ENCODE measurements around the gene LDLRAD4.

Gene LDLRAD4

DNA sequence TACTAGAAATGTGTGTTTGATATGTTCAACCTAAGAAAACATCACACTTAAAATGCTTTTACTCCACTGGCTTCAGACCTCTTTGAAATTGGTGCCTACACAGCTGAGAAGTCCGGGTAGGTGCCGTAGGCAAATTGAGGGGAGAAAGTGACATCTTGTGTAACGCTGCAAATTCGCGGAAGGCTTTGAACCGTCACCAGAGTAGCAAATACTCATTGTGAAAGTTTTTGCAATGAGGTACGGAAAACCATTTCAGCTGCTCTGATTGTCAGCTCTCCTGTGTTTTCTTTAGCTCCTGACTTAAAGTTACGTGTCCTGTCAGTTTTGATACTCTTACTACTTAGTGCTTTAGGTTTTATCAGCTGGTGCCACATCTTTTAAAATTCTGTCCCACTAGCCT, 283.3 kb downstream of the LDLRAD4 start:
- no peak for DNase-seq

- DNase-seq: peak; percentile 24
Observed at GRCh38 chr18:13502585-13502984, 284.0 kb downstream of the LDLRAD4 start.

GRCh38 chr18:13503836-13504235, 285.3 kb downstream of the LDLRAD4 start:
- DNase-seq: no peak

DNA sequence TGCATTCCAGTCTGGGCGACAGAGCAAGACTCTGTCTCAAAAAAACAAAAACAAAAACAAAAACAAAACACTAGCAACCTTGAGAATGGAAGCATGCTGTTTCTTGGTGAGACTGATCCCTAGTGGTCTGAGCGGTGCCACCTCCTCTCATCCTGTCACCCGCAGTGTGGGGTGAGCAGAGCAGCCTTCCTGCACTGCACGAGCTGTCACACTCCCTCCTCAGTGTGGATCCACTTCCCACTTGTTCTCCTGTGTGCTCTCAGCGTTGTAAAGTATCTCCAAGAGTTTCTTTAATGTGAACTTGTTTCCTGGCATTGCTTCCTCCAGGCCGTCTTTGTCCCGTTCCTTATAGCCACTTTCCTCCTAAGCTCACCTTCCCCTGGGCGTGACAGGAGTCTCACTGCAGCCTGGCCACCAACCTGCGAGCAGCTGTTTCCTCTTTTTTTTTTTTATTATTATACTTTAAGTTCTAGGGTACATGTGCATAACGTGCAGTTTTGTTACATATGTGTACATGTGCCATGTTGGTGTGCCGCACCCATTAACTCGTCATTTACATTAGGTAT, 287.3 kb downstream of the LDLRAD4 start:
- DNase-seq: no peak

DNA sequence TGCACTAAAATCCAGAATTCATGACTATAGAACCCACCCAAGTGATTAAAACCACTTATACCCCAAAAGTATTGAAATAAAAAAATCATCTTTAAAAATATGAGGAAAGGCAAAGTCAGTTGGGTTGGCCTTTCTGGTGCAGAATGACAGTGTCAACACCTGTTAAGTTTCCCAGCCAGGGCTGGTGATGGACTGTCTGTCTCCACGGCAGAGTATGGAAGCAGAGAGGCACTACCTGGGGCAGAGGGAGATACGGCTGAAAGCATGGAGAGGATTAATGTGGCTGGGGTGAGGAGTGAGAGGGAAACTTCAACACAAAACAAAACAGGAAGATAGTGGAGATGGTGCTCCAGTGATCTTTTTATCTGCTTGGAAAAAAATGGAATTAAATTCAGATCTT, 292.0 kb downstream of the LDLRAD4 start:
- no peak for DNase-seq

- peak; percentile 52 for DNase-seq
Observed at GRCh38 chr18:13511961-13512577, 293.5 kb downstream of the LDLRAD4 start.

- peak; percentile 49 for DNase-seq
Observed at GRCh38 chr18:13513021-13513420, 294.5 kb downstream of the LDLRAD4 start.

GRCh38 chr18:13513481-13513880, 294.9 kb downstream of the LDLRAD4 start:
- DNase-seq: no peak

DNA sequence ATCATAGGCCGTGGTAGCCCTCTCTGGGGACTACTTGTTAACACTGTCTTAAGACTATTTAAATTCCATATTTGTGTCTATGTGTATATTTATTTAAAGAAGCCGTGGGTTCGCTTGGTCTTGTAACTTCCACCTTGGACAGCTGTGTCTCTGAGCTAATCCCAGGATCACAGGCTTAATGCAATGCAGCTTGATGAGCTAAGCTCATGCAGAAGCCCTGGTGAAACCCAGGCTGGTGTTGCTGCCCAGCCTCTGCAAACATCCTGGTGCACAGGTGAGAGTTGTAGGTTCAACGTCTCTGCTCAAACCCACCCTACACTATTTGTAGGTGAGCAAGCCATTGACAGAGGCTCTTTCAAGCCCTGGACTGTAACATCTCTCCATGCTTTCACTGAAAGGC, 296.0 kb downstream of the LDLRAD4 start:
- DNase-seq: no peak

DNA sequence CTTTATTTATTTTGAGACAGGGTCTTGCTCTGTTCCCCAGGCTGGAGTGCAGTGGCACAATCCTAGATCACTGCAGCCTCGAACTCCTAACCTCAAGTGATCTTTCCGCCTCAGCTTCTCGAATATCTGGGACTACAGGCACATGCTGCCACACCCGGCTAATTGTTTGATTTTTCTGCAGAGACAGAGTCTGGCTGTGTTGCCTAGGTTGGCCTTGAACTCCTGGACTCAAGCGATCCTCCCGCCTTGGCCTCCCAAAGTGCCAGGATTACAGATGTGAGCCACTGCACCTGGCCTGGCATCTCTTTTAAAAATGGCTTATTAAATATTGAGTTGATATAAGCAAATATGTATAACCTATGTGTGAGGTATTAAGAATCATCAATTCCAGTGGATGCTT, 298.3 kb downstream of the LDLRAD4 start:
- DNase-seq: no peak

DNA sequence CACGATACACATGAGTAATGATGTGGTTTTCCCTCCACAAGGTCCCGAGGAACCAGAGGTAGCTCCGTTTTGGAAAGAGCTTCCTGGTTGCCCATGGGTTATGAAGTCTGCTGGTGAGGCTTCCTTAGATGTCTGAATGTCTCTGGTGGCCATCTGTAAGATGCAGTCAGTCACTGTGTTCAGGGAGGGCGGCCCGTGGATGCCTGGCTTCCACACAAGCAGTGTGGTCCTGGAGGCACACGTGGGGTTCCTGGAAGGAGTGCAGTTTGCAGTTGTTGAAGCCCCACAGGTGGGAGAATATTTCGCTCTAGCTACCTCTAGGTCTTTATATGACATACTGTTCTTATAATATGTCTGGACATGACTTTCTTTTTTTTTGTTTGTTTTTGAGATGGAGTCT, 298.8 kb downstream of the LDLRAD4 start:
- DNase-seq: no peak

DNA sequence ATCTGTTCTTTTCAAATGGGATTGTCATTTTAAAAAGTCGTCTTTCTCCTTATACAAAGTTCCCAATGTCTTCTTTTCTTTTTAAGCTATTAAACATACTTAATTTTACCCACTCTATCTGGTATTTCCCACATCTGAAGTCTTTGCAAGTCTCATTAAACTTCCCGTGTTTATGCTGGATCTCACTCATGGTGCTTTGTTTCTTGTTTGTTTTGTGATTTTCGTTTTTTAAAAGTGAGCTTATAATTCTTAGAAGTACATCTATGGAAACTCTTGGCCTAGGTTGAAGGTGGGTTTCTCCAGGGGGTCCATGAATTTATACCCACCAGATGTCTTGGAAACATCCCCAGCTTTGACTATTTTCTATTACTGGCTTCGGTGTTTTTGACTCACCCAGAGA, 299.8 kb downstream of the LDLRAD4 start:
- no peak for DNase-seq

DNA sequence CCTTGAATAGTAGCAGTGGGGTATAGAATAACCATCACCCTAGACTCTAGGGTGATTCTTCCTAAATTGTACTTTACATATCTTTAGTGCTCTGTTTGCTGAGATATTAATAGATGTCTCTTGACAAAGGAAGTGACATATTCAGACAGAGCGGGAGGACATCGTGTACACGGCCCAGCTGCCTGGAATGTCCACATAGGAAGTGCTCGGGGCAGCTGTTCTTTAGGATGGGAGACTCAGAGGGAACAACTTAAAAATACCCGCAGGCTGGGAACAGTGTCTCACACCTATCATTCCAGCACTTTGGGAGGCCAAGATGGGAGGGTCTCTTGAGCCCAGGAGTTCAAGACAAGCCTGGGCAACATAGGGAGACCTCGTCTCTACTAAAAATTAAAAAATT, 301.7 kb downstream of the LDLRAD4 start:
- DNase-seq: no peak

DNA sequence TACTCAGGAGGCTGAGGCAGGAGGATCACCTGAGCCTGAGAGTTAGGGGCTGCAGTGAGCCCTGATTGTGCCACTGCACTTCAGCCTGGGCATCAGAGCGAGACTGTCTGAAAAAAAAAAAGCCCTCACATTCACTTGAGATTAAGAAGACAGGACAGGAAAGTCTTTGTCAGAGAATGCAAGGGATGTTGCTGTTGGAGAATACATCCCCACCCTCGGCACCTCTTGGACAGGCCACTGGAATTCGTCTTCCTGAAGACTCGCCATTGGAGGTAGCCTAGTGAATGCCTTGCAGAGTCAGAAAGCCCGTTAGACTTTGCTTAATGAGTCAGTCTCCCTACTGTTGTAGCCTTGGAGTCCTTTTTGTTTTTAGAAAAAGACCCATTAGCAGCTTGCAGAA, 302.2 kb downstream of the LDLRAD4 start:
- no peak for DNase-seq

DNA sequence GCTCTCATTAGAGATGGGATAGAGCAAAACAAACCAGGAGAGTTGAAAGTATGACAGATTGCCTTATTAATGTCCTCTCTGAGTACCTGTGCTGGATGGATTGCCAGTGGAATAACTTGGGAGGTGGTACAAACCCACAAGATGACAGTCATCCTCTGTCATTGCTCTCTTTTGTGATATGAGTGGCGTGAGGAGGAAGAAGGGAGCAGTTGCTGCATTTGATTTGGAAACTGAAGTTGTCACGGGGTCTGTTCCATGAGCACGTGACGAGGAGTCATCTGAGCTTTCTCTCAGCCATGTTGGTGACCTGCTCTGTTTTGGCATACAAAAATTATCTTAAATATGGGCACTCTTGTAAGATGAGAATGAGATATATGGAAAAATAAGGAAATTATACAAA, 302.9 kb downstream of the LDLRAD4 start:
- peak; percentile 30 for DNase-seq

GRCh38 chr18:13522256-13522655, 303.7 kb downstream of the LDLRAD4 start:
- peak; percentile 68 for DNase-seq

DNA sequence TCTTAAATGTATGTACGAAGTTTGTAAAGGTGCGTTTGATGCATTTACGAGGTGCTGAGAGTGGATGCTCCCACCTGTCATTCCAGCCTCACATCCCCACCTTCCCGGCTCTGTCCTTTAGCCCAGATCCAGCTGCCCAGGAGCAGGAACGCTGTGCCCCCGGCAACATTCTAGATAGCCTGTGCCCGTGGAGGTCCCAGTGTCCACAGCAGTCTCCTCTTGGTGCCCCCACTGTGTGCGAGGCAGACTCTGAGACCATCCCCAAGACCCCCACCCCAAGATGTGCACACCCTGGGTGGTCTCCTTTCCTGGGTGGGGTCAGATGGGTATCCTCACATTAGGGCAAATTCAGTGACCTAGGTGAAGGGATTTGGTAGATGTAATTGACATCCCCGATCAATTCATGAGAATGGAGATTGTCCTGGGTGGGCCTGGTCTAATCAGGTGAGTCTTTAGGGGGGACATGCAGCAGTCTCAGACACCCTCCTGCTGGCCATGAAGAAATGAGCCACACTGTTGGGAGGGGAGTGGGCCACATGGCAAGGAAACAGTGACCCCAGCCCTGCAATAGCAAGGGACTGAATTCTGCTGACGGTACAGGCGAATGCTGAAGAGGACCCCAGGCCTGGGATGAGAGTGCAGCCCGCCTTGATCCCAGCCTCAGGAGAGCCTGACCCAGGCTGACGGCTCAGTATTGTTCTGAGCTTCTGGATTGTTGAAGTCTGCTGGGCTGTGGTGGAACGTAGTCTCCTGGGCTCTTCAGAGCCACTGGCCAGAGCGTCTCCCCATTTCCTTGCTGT, 304.5 kb downstream of the LDLRAD4 start:
- no peak for DNase-seq

GRCh38 chr18:13524054-13524453, 305.5 kb downstream of the LDLRAD4 start:
- DNase-seq: no peak

- DNase-seq: no peak
Observed at GRCh38 chr18:13524811-13525210, 306.3 kb downstream of the LDLRAD4 start.

DNA sequence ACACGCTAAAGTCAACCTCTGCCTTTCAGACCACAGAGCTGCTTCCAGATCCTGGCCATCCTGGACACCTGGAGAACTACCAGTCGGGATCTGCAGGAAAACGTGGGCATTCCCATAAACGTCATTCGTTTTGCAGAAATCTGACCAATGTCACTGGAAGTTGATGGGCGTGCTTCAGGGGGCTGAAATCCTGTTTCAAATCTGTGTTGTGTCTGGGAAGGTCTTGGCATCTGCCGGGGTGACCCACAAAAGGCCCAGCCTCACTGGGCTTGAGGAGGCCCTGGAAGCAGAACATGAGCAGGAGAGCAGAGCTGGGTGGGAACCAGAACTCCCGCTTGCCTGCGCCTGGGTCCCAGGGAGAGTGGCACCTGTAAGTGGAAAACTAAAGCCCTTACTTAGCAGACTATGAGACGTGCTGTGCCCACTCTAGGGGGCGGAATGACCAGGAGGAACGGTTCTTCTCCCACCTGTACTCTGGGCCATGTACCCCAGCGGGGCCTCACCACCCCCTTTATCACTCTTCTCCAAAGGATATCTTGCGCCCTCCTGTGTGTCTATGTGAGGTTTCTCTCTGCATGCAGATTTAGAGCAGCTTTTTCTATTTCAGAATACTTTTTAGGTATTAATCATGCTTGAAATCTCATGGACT, 306.9 kb downstream of the LDLRAD4 start:
- no peak for DNase-seq

DNA sequence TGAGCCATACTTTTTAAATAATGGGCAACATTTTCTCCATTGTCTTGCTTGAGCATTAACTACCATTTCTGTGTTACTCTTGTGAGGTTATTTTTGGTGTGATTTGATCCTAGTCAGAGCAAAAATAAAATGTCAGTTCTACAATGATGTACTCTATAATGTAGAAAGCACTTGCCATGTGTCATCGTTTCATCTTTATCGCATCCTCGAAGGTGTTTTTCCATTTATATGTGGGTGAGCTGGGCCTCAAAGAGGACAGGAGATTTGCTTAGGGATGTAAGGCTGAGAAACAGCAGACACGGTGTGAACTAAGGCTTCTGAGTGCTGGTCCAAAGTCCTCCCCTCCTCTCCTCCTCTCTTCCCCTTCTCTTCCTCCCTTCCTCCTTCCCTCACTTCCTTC, 308.0 kb downstream of the LDLRAD4 start:
- no peak for DNase-seq

GRCh38 chr18:13527256-13527655, 308.7 kb downstream of the LDLRAD4 start:
- DNase-seq: no peak

GRCh38 chr18:13527730-13528129, 309.2 kb downstream of the LDLRAD4 start:
- DNase-seq: no peak

Measured in hematopoietic multipotent progenitor cell treated with erythropoietin and hydrocortisone succinate and interleukin-3 and kit ligand, for 4 days (in vitro differentiated cells).